PFSK-1 (cell line): ENCODE measurements around the gene LTC4S.

Experiments used
- POLR2AphosphoS5 ChIP-seq: IDR thresholded peaks from 2 replicates; pipeline ENCODE4 v1.6.1; 2012; ENCODE audit warnings: low read depth, mild to moderate bottlenecking, control low read depth, low read length, moderate library complexity
- SIN3A ChIP-seq: IDR thresholded peaks from 2 replicates; pipeline ENCODE4 v1.6.1; 2012; ENCODE audit warnings: mild to moderate bottlenecking, low read length, moderate library complexity, borderline replicate concordance; ENCODE audit not compliant: insufficient read depth

DNA sequence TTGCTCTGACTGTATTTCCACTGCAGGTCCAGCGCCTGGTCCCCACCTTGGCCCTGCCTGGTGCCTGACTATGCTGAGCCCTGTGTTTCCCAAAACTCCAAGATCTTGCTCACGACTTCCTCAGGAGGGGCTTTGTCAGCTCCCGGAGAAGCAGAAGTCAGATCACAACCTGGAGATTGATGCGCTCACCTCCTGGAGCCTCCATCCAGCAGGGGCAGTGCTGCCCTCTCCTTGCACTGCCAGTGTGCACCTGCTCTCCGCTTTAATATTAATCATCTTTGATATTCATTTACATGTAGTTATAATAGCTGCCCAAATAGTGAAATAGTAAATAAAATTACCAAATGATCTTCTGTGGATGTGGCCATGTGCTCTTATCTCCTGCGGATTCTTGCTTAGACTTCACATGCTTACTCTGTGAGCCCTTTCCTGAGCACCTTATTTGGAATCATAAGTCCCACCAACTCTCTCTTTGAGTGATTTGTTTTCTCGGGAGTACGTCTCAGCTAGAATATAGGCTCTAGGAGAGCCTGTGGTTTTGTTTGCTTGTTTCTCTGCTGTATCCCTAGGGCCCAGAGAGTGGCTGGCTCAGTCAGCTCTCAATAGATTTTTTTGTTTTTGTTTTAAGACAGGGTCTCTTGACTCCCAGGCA is 43.8 kb upstream of the LTC4S start:
- no peak for TF ChIP-seq POLR2AphosphoS5
- TF ChIP-seq SIN3A, result no peak
